ENCODE data around the gene IL4I1.

The IL4I1 gene

DNA sequence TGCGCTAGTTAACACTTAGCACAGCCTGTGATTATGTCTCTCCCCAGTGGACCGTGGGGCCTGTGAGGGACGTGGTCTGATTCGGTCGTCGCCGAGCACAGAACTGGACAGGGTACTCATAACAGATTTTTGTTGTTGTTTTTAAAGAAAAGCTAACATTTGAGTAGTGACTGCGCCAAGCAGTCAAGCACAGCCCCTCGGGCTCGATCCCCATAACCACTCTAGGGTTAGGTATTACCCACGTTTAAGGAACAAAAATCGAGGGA is 46.5 kb downstream of the IL4I1 start:
- DNase-seq (ENCODE audit: low read depth): no peak

DNA sequence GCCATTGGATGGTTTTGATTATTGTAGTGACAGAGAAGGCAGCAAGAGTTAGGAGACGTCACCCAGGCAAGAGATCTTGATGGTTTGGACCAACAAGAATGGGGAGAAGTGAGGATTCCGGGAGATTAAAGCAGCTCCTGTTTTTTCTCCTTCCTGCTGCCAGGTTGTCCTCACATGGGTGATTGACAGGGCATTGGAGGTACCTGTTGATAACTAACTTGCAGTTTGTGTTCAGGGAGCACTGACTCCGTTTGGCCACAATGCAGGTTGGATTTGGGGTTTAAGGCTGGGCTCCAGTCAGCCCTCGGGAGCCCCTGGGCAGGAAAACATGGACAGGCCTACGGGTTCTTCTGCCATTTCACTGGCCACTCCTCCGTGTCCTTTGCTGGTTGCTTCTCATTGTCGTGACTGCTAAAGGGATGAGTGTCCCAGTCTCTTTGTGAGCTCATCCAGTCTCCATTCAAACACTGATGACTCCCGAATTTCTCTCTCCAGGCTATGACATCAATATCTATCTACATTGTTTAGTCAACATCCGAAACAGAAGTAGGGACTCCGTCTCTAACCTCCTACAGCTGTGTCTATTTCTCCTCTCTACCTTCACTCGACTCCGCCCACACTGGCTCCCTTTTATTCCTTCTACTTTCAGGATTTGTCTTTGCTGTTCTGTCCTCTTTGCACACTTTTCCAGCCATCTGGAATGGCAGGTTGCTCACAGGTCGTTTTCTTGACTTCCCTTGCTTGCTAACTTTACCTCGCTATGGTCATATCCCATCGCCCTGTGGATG is 47.1 kb downstream of the IL4I1 start:
- DNase-seq (ENCODE audit: low read depth): no peak

DNA sequence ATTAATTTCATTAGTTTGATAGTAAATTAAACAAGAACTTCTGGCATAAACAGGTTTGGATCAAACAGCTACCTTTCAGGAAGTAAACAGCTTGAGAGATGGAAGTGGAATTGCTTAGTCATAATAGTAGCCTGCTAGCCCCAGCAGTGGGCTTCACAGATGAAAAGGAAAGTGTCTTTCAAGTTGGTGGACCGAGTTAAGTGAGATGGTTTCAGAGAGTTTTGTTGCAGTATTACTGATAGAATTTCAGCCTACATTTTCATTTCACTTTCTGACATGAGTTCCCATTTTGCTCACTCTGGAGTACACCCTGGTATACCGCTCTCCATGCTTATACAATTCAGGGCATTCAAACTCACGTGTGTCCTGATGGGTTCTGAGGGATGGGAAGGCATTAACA is 47.7 kb downstream of the IL4I1 start:
- no peak for DNase-seq (ENCODE audit: low read depth)

DNA sequence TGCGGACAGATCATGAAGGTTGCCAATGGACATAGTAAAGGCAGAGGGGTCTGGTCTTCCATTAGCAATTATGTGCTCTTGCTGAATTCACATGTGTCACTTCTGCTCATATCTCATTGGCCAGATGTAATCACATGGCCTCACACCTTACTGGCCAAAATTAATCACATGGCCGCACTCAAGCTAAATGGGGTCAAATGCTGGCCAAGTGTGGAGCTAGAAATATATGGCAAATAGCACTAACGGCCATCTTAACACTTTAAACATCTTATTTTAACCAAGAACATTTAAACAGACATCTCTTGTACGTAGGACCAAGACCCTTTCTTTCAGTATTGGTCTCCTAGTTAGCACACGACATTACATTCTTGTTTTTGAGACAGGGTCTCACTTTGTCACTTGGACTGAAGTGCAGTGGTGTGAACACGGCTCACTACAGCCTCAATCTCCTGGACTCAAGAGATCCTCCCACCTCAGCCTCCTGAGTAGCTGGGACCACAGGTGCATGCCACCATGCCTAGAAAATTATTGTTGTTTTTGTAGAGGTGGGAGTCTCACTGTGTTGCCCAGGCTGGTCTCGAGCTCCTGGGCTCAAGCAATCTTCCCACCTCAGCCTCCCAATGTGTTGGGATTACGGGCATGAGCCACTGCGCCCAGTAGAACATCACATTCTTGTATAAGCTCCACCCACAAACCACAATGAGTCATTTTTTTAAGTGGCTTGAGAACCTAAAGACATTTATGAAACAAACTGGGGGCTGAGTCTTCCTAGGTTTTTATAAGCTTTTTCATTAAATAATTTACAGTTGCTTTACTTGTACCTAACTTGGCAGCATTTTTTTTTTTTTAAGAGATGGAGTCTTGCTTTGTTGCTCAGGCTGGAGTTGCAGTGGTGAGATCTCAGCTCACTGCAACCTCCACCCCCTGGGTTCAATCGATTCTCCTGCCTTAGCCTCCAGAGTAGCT is 48.7 kb downstream of the IL4I1 start:
- no peak for DNase-seq (ENCODE audit: low read depth)

DNA sequence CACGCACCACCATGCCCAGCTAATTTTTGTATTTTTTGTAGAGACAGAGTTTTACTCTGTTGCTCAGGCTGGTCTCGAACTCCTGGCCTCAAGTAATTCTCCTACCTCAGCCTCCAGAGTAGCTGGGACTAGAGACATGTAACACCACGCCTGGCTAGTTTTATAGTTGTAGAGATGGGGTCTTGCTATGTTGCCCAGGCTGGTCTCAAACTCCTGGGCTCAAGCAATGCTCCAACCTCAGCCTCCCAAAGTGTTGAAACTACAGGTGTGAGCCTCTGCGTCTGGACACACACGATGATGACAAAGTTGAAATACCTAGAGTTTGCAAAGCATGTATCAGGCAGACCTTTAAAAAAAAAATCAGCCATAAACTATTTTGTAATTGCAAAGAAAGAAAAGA is 50.3 kb downstream of the IL4I1 start:
- DNase-seq (ENCODE audit: low read depth): no peak

DNA sequence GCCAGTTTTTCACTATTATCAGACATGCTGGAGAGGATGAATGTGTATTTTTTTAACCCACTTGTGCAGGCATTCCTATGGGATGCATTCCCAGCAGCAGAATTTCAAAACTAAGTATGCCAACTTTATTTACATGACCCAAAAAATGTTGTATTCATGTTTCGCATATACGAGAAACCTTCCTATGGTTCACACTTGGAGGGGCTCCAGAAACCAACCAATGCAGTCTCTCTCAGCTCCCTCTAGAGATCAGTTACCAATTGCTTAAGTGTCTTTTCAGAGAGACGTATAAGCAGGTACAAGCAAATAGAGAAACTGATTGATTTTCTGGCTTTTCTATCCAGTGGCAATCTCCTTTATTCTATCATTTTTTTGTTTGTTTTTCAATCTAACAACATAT is 51.3 kb downstream of the IL4I1 start:
- DNase-seq (ENCODE audit: low read depth): no peak

DNA sequence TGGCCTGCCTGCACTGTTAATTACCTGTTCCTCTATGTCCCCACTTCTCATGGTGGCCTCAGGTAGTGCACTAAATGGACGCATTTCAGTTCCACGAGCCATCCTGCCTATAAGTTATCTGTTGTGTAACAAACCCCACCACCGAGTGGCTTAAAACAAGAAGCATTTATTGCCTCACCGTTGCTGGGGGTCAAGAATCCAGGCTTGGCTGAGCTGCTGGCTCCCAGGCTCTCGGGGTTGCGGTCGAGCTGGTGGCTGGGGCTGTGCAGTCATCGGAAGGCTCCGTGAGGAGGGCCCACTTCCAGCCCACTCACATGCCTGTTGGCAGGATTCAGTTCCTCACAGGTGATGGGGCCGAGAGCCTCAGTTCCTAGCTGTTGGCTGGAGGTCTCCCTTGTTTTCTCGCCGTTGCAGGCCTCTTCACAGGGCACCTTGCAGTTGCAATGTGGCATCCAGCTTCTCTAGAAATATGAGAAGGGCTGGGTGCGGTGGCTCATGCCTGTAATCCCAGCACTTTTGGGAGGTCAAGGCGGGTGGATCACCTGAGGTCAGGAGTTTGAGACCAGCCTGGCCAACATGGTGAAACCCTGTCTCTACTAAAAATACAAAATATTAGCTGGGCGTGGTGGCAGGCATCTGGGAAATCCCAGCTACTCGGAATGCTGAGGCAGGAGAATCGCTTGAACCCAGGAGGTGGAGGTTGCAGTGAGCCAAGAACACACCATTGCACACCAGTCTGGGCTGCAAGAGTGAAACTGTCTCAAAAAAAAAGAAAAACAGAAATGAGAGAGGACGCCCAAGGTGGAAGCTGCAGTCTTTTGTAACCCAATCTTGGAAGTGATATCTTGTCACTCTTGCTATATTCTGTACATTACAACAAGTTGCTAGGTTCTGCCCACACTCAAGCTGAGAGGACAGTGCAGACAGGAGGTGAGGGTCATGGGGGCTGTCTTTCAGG is 52.3 kb downstream of the IL4I1 start:
- no peak for DNase-seq (ENCODE audit: low read depth)

DNA sequence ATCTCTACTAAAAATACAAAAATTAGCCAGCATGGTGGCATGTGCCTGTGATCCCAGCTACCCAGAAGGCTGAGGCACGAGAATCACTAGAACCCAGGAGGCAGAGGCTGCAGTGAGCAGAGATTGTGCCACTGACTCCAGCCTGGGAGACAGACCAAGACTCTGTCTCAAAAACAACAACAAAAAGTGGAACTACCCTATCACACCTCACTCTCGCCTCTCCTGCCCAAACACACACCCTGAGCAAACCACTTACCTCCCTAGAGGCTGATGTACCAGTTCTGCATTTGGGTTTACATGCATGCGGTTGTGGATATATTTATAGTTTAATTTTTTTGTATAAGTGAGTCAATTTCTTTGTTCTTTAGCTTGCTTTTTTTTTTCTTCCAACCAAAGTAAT is 53.4 kb downstream of the IL4I1 start:
- no peak for DNase-seq (ENCODE audit: low read depth)

DNA sequence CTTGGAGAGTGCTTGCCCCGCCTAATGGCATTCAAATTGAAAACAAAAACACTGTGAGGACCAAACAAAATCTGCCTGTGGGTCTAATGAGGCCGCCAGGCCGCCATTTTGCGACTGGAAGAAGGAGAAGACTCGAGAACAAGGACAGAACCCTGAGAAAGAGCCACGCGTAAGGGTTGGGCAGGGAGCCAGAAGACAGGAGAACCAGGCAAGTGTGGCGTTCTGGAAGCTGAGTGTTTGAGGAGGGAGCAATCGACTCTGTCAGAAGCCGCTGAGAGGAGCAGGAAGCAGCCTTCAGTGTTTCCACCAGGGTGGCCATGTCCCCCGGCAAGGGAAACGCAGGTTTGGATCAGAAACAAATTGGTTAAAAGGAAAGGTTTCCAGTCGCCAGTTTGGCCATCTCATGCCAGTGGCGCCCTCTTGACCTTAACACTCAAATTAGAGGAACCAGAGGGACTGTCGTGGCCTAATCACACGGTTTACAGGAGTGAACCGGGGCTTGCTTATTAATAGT is 55.9 kb downstream of the IL4I1 start:
- no peak for DNase-seq (ENCODE audit: low read depth)

DNA sequence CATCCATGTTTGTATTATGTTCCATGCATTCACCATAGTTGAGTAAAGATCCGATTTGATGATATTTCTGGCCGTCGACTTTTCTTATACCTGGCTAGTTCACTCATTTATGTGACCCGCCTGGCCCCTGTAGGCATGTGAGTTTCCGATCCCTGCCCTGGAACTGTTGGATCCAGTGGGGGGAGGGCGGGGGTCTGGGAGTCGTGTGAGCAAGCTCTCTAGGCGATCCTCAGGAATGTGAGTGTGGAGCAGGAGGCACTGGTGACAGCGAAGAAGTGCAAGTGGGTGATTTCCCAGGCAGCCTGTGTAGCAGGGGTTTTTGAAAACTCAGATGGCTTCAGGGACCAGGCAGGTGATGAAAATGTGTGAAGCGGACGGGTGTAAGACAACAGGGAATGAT is 56.4 kb downstream of the IL4I1 start:
- no peak for DNase-seq (ENCODE audit: low read depth)

DNA sequence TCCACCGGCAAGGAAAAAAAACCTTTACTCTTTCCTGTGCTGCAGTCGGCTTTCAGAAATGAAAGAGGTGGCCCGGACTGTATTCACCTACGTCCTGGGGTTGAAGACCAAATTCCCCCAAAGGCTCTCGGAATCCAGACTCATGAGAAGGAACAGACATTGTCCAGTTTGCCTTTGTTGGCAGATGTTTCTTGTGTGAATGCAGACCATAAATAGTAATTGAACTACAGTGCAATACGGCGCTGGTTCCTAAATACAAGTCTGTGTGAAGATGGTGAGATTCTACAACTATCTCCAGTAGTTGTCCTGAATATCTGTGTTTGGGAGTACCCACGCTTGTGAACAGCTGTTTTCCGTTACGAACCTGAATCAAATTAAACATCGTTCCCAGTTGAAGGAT is 57.0 kb downstream of the IL4I1 start:
- no peak for DNase-seq (ENCODE audit: low read depth)

Measured in activated T-helper 9 cell treated with anti-CD3 and anti-CD28 coated beads, Interleukin-2, amount 50 U/mL, for 16 hours (primary cell).